Measurements from ENCODE around the gene TTC16. TPM values are rescaled to one million over a fixed set of nuclear protein-coding genes. Genes with fewer than 3 reads are reported as not detected.

The TTC16 gene
- total RNA-seq, 1 experiment from 2014 or later = not detected

- Histone ChIP-seq H3K4ac (ENCODE audit: low read depth, low read length) (no peak overlapping the region), H3K56ac (ENCODE audit: insufficient read length, low read depth, low read length) (no peak overlapping the region), H2BK20ac (ENCODE audit: low read depth, low read length, poor library complexity, severe bottlenecking) (no peak overlapping the region), H3K23me2 (ENCODE audit: insufficient read length, low read depth, low read length, poor library complexity, severe bottlenecking) (peaks cover 2% of the 10 kb centered on the region), H2AK5ac (ENCODE audit: insufficient read length, low read length) (no peak overlapping the region), H3K9me3 (ENCODE audit: control insufficient read depth, low read depth, low read length) (no peaks in the 10 kb centered on the region), H2BK12ac (ENCODE audit: insufficient read length, low read depth, low read length) (no peak overlapping the region), H2BK120ac (ENCODE audit: low read depth, low read length, poor library complexity, severe bottlenecking) (no peak overlapping the region), H3K27me3 (ENCODE audit: insufficient read depth, low read length) (no peaks in the 10 kb centered on the region; the same call in 1 of the 2 replicates), H4K8ac (replicated peaks; ENCODE audit: insufficient read length, low read depth, low read length) (no peak overlapping the region), H4K91ac (ENCODE audit: insufficient read length, low read depth, low read length) (no peak overlapping the region), H3K23ac (ENCODE audit: insufficient read length, low read depth, low read length) (no peak overlapping the region), H3K79me2 (ENCODE audit: insufficient read depth, low read length) (no peaks in the 10 kb centered on the region), H3T11ph (ENCODE audit: low read length) (no peak overlapping the region), H4K5ac (ENCODE audit: insufficient read length, low read depth, low read length) (no peak overlapping the region), H3K18ac (ENCODE audit: insufficient read length, low read depth, low read length) (no peak overlapping the region), H3K4me2 (ENCODE audit: insufficient read depth, insufficient read length, low read length) (no peak overlapping the region), H3K9ac (ENCODE audit: extremely low read depth, insufficient read length, low read length) (no peak overlapping the region), H3K4me1 (ENCODE audit: insufficient read depth, low read length) (no peaks in the 10 kb centered on the region; the same call in 1 of the 2 replicates), H3K79me1 (ENCODE audit: insufficient read depth, low read depth, low read length, poor library complexity, severe bottlenecking) (no peaks in the 10 kb centered on the region), H3K27ac (ENCODE audit: insufficient read length, low read depth, low read length) (no peak overlapping the region), H2AFZ (ENCODE audit: low read length) (no peak overlapping the region), H3K14ac (ENCODE audit: insufficient read depth, low read length) (no peak overlapping the region), H4K20me1 (ENCODE audit: control insufficient read depth, insufficient read depth, insufficient read length) (no peaks in the 10 kb centered on the region), H2BK15ac (ENCODE audit: low read depth, low read length) (no peak overlapping the region), H2BK5ac (ENCODE audit: insufficient read length, low read length) (no peak overlapping the region)
- H3K27me3 Mint-ChIP-seq (ENCODE audit: low read depth) = peaks cover 6% of the 10 kb centered on the region
- no peak overlapping the region for H3K4me3 Mint-ChIP-seq
- DNase-seq = no peak
- H3K36me3 Mint-ChIP-seq (ENCODE audit: insufficient read depth in 1 of 3, low read depth in 3 of 3) = no peaks in the 10 kb centered on the region
- peaks cover 7 to 33% of the 10 kb centered on the region in 2 experiments for H3K4me1 Mint-ChIP-seq
- no peaks in the 10 kb centered on the region for H3K9me3 Mint-ChIP-seq
- WGBS (ENCODE audit: extremely low coverage, insufficient read length, low lambda C conversion rate) = no CpG with 5 or more reads among the region's 17 CpGs
- TF ChIP-seq CTCF (conservative IDR thresholded peaks at IDR 0.05) = no peak
- H3K27ac Mint-ChIP-seq = no peak overlapping the region
These were observed 63.5 kb downstream of the TTC16 start for GRCh38 chr9:127779136-127779981.
